Liver (tissue), 9 donors: ENCODE results near the gene KAT2A. TPM values are rescaled to one million over a fixed set of nuclear protein-coding genes. Genes with fewer than 3 reads are reported as not detected.

Experiments
- DNase-seq: peaks from one replicate; pipeline ENCODE4 v3.0.0-alpha.2; 2017; ENCODE audit warnings: low spot score
- H3K27ac ChIP-seq, 2 donors: one replicate each; pipeline ENCODE4 v1.7.0; 2013; ENCODE audit warnings: inconsistent platforms in 2 of 2, low read length in 2 of 2, control low read depth in 1 of 2, low read depth in 1 of 2, mild to moderate bottlenecking in 1 of 2
- H3K27me3 ChIP-seq, 4 donors: one replicate each; pipeline versions ENCODE4 v1.6.1 to v1.7.0; 2013; ENCODE audit warnings: low read length in 3 of 4, inconsistent platforms in 1 of 4, mild to moderate bottlenecking in 1 of 4, moderate library complexity in 1 of 4; ENCODE audit not compliant: control insufficient read depth in 4 of 4, insufficient read depth in 4 of 4
- H3K36me3 ChIP-seq, 4 donors: one replicate each; pipeline versions ENCODE4 v1.6.1 to v1.7.0; 2013; ENCODE audit warnings: low read length in 3 of 4, mild to moderate bottlenecking in 3 of 4, low read depth in 1 of 4, moderate library complexity in 1 of 4; ENCODE audit not compliant: control insufficient read depth in 4 of 4, insufficient read depth in 3 of 4
- H3K4me1 ChIP-seq, 4 donors: one replicate each; pipeline versions ENCODE4 v1.6.1 to v1.7.0; 2013; ENCODE audit warnings: low read length in 3 of 4, mild to moderate bottlenecking in 3 of 4, moderate library complexity in 1 of 4; ENCODE audit not compliant: control insufficient read depth in 4 of 4, insufficient read depth in 4 of 4
- H3K4me3 ChIP-seq, 3 donors: one replicate each; pipeline versions ENCODE4 v1.6.1 to v1.7.0; 2013; ENCODE audit warnings: low read length in 3 of 3, control low read depth in 1 of 3, low read depth in 1 of 3, mild to moderate bottlenecking in 1 of 3
- H3K9ac ChIP-seq, 2 donors: one replicate each; pipeline ENCODE4 v1.7.0; 2013; ENCODE audit warnings: low read length in 2 of 2, mild to moderate bottlenecking in 2 of 2, moderate library complexity in 2 of 2, control low read depth in 1 of 2, low read depth in 1 of 2
- H3K9me3 ChIP-seq, 4 donors: one replicate each; pipeline versions ENCODE4 v1.6.1 to v1.7.0; 2013; ENCODE audit warnings: low read length in 3 of 4; ENCODE audit not compliant: control insufficient read depth in 4 of 4
- ATF3 ChIP-seq: IDR thresholded peaks from 2 replicates; pipeline ENCODE4 v1.6.1; 2016; ENCODE audit warnings: antibody characterized with exemption
- CTCF ChIP-seq: fragments of 150-350 bp; IDR thresholded peaks from 2 replicates; pipeline ENCODE4 v1.5.1; 2017; ENCODE audit warnings: improper control_type of control experiment, low read depth, low read length; ENCODE audit not compliant: missing input control
- FOXA2 ChIP-seq: IDR thresholded peaks from 2 replicates; pipeline ENCODE4 v1.6.1; 2016; ENCODE audit warnings: antibody characterized with exemption
- GABPA ChIP-seq, 2 donors: IDR thresholded peaks in 1 of 2; conservative IDR thresholded peaks in 1 of 2; 2 replicates each; pipeline ENCODE4 v1.6.1; 2016; ENCODE audit warnings: antibody characterized with exemption in 2 of 2, mild to moderate bottlenecking in 1 of 2, moderate library complexity in 1 of 2
- HNF4A ChIP-seq, 2 donors: conservative IDR thresholded peaks; 2 replicates each; pipeline ENCODE4 v1.6.1; 2016; ENCODE audit warnings: antibody characterized with exemption in 2 of 2, mild to moderate bottlenecking in 2 of 2
- JUND ChIP-seq, 2 donors: IDR thresholded peaks; 2 replicates each; pipeline ENCODE4 v1.6.1; 2016; ENCODE audit warnings: antibody characterized with exemption in 2 of 2
- MAX ChIP-seq: IDR thresholded peaks from 2 replicates; pipeline ENCODE4 v1.6.1; 2016; ENCODE audit warnings: antibody characterized with exemption
- NR2F2 ChIP-seq: IDR thresholded peaks from 2 replicates; pipeline ENCODE4 v1.6.1; 2016; ENCODE audit warnings: antibody characterized with exemption
- RAD21 ChIP-seq, 2 donors: IDR thresholded peaks; 2 replicates each; pipeline ENCODE4 v1.6.1; 2016; ENCODE audit warnings: antibody characterized with exemption in 2 of 2, mild to moderate bottlenecking in 2 of 2
- REST ChIP-seq: IDR thresholded peaks from 2 replicates; pipeline ENCODE4 v1.6.1; 2016; ENCODE audit warnings: antibody characterized with exemption, mild to moderate bottlenecking
- RXRA ChIP-seq, 2 donors: IDR thresholded peaks; 2 replicates each; pipeline ENCODE4 v1.6.1; 2017 to 2018; ENCODE audit warnings: antibody characterized with exemption in 2 of 2, mild to moderate bottlenecking in 1 of 2
- SP1 ChIP-seq: IDR thresholded peaks from 2 replicates; pipeline ENCODE4 v1.6.1; 2018; ENCODE audit warnings: antibody characterized with exemption, mild to moderate bottlenecking
- TAF1 ChIP-seq: conservative IDR thresholded peaks from 2 replicates; pipeline ENCODE4 v1.6.1; 2016; ENCODE audit warnings: antibody characterized with exemption, mild to moderate bottlenecking
- WGBS: extraction: QIAGEN DNeasy Blood & Tissue Kit; methylation state at CpG from one replicate; pipeline ENCODE4 v1.1.7; 2013; 5-methylcytosine and 5-hydroxymethylcytosine counted together
- polyA plus RNA-seq, 2 donors: library from polyadenylated mRNA; stranded (reverse) in 1 of 2; unstranded in 1 of 2; fragments of 200-250 nt in 1 of 2; fragments of >200 nt in 1 of 2; fragmentation: Nextera tagmentation in 1 of 2; extraction: Ambion mirVana in 1 of 2; gene quantifications; one replicate each; pipeline versions ENCODE4 v1.2.1 to v1.2.3, GENCODE V29; 2013 to 2015
- total RNA-seq, 2 donors: library from RNA; depleted of rRNA; stranded (reverse); fragments of >200 nt; gene quantifications; one replicate each; pipeline ENCODE4 v1.2.3, GENCODE V29; 2014
- donor health status: healthy.
- donor health status: healthy.
- donor health status: healthy.
- donor health status: healthy.
- donor health status: healthy.

The KAT2A gene
- total and polyA plus RNA-seq, 4 donors: 5.1 to 14.4 (median 9.6) TPM

GRCh38 chr17:42103221-42103954 is 17.8 kb downstream of the KAT2A start:
- Histone ChIP-seq H3K27ac (no peak overlapping the region), H3K4me1 (no peaks in the 10 kb centered on the region), H3K36me3 (peaks cover 4 to 29% (median 14%) of the 10 kb centered on the region in 4 donors), H3K9ac (no peak overlapping the region), H3K9me3 (no peaks in the 10 kb centered on the region), H3K27me3 (no peaks in the 10 kb centered on the region), H3K4me3 (no peak overlapping the region)
- TF ChIP-seq FOXA2: no peak
- no peak for TF ChIP-seq HNF4A (conservative IDR thresholded peaks at IDR 0.05)
- no peak for TF ChIP-seq JUND (IDR thresholded peaks at IDR 0.05)
- no peak for TF ChIP-seq GABPA (IDR thresholded peaks at IDR 0.05 in 1 of 2, conservative IDR thresholded peaks at IDR 0.05 in 1 of 2)
- no peak for TF ChIP-seq REST
- no peak for TF ChIP-seq RAD21 (IDR thresholded peaks at IDR 0.05)
- TF ChIP-seq SP1: no peak
- no peak for TF ChIP-seq MAX
- TF ChIP-seq ATF3: no peak
- TF ChIP-seq NR2F2: no peak
- TF ChIP-seq TAF1: no peak
- DNase-seq: no peak
- 89% methylated on average over 11 of the region's 11 CpGs for WGBS

GRCh38 chr17:42101513-42102292 is 19.5 kb downstream of the KAT2A start:
- H3K9me3 ChIP-seq: no peaks in the 10 kb centered on the region
- DNase-seq: peak; percentile 86
- peaks cover 0 to 2% (median 0%) of the 10 kb centered on the region in 4 donors for H3K4me1 ChIP-seq
- no peak overlapping the region for H3K9ac ChIP-seq
- no peak overlapping the region for H3K4me3 ChIP-seq
- WGBS: 62% methylated on average over 14 of the region's 14 CpGs
- H3K27ac ChIP-seq: no peak overlapping the region
- H3K27me3 ChIP-seq: no peaks in the 10 kb centered on the region
- peaks cover 4 to 27% (median 11%) of the 10 kb centered on the region in 4 donors for H3K36me3 ChIP-seq
- TF ChIP-seq RXRA (IDR thresholded peaks at IDR 0.05) (no peak), RAD21 (IDR thresholded peaks at IDR 0.05) (peak; percentile 84 to 89), MAX (no peak), CTCF (peak; percentile 75)
